Activated naive CD4-positive, alpha-beta T cell treated with anti-CD3 and anti-CD28 coated beads, Interleukin-2, amount 50 U/mL, for 72 hours (primary cell): ENCODE data around the gene NOCT. TPM values are rescaled to one million over a fixed set of nuclear protein-coding genes. Genes with fewer than 3 reads are reported as not detected.
"Not testable (repeated sequence)": the region's sequence is repeated elsewhere in the genome, so short reads cannot be mapped to it uniquely, and the experiment has no call there.

Source experiments
- ATAC-seq, 2 donors: fragments of 150-1000 bp; cut with Tn5 transposase; 2 replicates each; pipeline ENCODE4 v1.10.0; 2021; ENCODE audit warnings: mild to moderate bottlenecking in 2 of 2, moderate library complexity in 2 of 2
- DNase-seq, 2 donors: peaks; one replicate each; pipeline ENCODE4 v3.0.0; 2021 to 2022; ENCODE audit warnings: low spot score in 2 of 2
- H3K27ac Mint-ChIP-seq, 2 donors: one replicate each; pipeline ENCODE4 v1.8.0; 2022; ENCODE audit warnings: mild to moderate bottlenecking in 2 of 2, mixed read lengths in 2 of 2
- H3K36me3 Mint-ChIP-seq, 2 donors: one replicate each; pipeline ENCODE4 v1.8.0; 2022; ENCODE audit warnings: mixed read lengths in 2 of 2
- H3K9me3 Mint-ChIP-seq, 2 donors: one replicate each; pipeline ENCODE4 v1.8.0; 2022; ENCODE audit warnings: mixed read lengths in 2 of 2
- total RNA-seq, 2 donors: library from RNA; stranded (reverse); gene quantifications; one replicate each; pipeline ENCODE4 v1.2.3, GENCODE V29; 2022

Gene NOCT
- total RNA-seq, 2 donors from 2014 or later = 7.3 to 17.9 TPM

DNA sequence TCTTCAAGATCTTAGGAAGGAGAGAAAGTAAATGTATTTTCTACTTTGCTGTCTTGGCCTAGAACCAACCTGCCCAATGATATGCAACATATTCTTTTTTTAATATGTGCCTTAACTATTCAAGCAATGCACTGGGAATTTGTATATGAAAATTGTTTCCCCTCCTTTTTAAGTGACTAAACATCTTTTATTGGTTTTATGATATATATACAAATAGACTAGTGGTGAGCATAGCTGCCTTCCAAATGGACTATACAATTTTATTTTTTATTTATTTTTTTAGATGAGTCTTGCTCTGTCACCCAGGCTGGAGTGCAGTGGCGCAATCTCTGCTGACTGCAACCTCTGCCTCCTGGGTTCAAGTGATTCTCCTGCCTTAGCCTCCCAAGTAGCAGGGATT lies 10.3 kb downstream of the NOCT start:
- H3K27ac Mint-ChIP-seq = no peak overlapping the region

DNA sequence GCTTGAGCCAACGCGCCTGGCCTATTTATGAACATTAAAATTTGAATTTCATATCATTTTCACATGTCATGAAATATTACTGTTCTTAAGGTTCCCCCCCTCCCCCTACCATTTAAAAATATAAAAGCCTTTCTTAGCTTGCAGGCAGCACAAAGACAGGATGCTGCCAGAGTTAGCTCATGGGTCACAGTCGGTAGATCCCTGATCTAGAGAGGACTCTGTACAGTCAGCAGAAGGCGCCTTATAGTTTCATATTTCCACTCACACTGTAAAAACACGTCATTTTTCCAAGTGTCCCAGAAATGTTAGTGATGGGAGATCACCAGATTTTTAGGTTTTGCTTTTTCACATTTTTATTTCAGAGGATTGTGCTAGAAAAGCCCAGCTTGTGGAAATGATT lies 12.2 kb downstream of the NOCT start:
- DNase-seq (no peak), ATAC-seq (no peak)
- Mint-ChIP-seq H3K27ac (peak overlapping the region in 1 of 2 donors; percentile 50), H3K36me3 (peaks cover 4% of the 10 kb centered on the region in 2 donors), H3K9me3 (no peaks in the 10 kb centered on the region)

More for the DNA sequence above, 10.3 kb downstream of the NOCT start:
- no peak for DNase-seq
- H3K9me3 Mint-ChIP-seq = no peaks in the 10 kb centered on the region
- peaks cover 3 to 9% of the 10 kb centered on the region in 2 donors for H3K36me3 Mint-ChIP-seq
- ATAC-seq = no peak

DNA sequence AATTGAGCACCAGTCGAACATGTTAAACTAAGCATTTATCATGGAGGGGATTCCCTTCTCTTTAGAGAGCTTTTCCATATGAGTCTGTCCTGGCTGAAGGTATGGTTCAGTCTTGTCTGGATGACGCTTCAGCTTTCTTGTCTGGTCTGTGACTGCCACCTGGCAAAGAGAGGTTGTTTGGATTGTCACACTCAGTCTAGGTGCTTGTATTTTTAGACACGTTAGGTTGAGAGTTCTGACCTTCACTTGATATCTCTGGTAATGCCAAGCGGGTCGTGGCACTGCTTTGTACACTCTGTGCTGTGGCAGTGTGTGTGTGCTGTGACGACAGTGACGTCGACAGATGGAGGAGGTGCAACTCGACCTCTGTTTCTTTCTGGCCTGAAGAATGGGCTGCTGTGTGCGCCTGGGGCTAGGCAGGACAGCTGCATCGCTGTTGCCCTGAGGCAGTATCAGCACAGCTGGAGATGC lies 12.6 kb downstream of the NOCT start:
- peaks cover 4% of the 10 kb centered on the region in 2 donors for H3K36me3 Mint-ChIP-seq
- DNase-seq = no peak
- H3K9me3 Mint-ChIP-seq = no peaks in the 10 kb centered on the region
- ATAC-seq = no peak
- peak overlapping the region in 1 of 2 donors; percentile 50 for H3K27ac Mint-ChIP-seq

- not testable (repeated sequence) for H3K9me3 Mint-ChIP-seq, DNase-seq, ATAC-seq, H3K36me3 Mint-ChIP-seq, H3K27ac Mint-ChIP-seq
These were observed 14.3 kb downstream of the NOCT start for GRCh38 chr4:139029866-139030363.

- H3K9me3 Mint-ChIP-seq = no peaks in the 10 kb centered on the region
- peak overlapping the region; percentile 40 to 74 for H3K27ac Mint-ChIP-seq
- H3K36me3 Mint-ChIP-seq = peaks cover 4% of the 10 kb centered on the region in 2 donors
- DNase-seq (peak in 1 of 2 donors; percentile 68), ATAC-seq (peak; percentile 66 to 72)
These were observed 15.1 kb downstream of the NOCT start for GRCh38 chr4:139030614-139031235.

- Mint-ChIP-seq H3K9me3 (no peaks in the 10 kb centered on the region), H3K36me3 (peaks cover 3% of the 10 kb centered on the region in 2 donors), H3K27ac (peak overlapping the region in 1 of 2 donors; percentile 34)
- ATAC-seq (no peak), DNase-seq (no peak)
These were observed 20.1 kb downstream of the NOCT start for GRCh38 chr4:139035650-139036049.

GRCh38 chr4:139036885-139037284 lies 21.3 kb downstream of the NOCT start:
- H3K36me3 Mint-ChIP-seq = no peaks in the 10 kb centered on the region
- no peaks in the 10 kb centered on the region for H3K9me3 Mint-ChIP-seq
- DNase-seq = no peak
- ATAC-seq = no peak
- no peak overlapping the region for H3K27ac Mint-ChIP-seq

- DNase-seq = no peak
- peaks cover 0 to 1% of the 10 kb centered on the region in 2 donors for H3K36me3 Mint-ChIP-seq
- ATAC-seq = no peak
- no peaks in the 10 kb centered on the region for H3K9me3 Mint-ChIP-seq
- H3K27ac Mint-ChIP-seq = no peak overlapping the region
These were observed 23.4 kb downstream of the NOCT start for GRCh38 chr4:139038874-139039443.

GRCh38 chr4:139042981-139043460 lies 27.4 kb downstream of the NOCT start:
- H3K27ac Mint-ChIP-seq = peak overlapping the region in 1 of 2 donors; percentile 74
- H3K36me3 Mint-ChIP-seq = peaks cover 6 to 12% of the 10 kb centered on the region in 2 donors
- ATAC-seq = no peak
- DNase-seq = no peak
- H3K9me3 Mint-ChIP-seq = no peaks in the 10 kb centered on the region

DNA sequence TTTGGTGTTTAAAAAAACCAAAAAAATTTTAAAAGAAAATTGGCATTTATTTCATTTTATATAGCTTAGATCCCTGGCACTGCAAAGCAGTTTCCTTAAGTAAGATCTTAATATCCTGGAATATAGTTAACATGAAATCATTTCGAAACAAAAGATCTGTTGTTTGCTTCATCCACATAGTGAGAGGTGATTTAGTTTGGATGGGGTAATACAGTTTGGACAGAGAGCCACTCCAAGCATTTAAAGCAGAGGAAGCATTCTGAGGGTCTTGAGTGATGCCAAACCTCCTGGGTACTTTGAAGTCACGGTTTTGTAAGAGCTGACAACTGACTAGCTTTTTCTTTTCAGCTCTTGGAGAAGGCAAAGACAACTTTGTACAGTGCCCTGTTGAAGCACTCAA lies 28.7 kb downstream of the NOCT start:
- H3K27ac Mint-ChIP-seq = peak overlapping the region in 1 of 2 donors; percentile 26
- ATAC-seq = no peak
- DNase-seq = no peak
- peaks cover 6 to 18% of the 10 kb centered on the region in 2 donors for H3K36me3 Mint-ChIP-seq
- H3K9me3 Mint-ChIP-seq = no peaks in the 10 kb centered on the region

DNA sequence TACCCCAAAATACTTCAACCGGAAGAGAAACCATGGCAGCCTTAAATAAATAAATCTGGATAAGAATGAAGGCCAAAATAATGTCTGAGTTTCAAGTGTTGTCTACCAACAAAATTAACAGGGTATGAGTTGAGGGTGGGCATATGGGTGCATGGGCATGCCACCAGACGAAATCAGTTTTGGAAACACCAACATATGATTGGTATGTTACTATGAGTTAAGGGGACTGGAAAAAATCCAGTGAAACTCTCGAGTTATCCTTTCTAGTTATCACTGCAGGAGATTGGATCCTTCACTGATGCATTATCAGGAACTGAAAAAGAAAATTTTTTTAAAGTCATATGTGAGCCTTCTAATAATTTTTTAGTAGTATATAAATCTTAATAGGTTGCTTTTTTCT lies 32.4 kb downstream of the NOCT start:
- DNase-seq = no peak
- H3K9me3 Mint-ChIP-seq = no peaks in the 10 kb centered on the region
- H3K27ac Mint-ChIP-seq = peak overlapping the region in 1 of 2 donors; percentile 17
- peaks cover 6 to 18% of the 10 kb centered on the region in 2 donors for H3K36me3 Mint-ChIP-seq
- ATAC-seq = no peak

DNA sequence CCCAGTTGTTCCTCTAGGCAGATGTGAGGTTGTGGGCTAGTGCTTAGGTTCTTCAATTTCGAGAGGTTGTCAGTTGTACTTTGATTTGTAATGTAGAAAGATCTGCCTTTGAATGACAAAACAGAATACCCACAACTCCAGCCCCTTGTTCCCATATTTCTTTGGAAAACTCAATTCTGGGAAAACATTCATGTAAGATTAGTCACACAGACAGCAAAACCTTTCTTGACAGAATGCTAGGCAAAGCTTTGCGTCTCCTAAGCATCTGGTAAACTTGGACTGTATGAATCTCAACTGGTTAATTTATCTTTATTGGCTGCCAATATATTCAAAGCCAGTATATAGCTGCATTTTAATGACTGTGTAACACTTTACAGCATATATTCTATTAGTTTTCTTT lies 34.9 kb downstream of the NOCT start:
- Mint-ChIP-seq H3K27ac (no peak overlapping the region), H3K9me3 (no peaks in the 10 kb centered on the region), H3K36me3 (peaks cover 8 to 24% of the 10 kb centered on the region in 2 donors)
- no peak for DNase-seq
- no peak for ATAC-seq

DNA sequence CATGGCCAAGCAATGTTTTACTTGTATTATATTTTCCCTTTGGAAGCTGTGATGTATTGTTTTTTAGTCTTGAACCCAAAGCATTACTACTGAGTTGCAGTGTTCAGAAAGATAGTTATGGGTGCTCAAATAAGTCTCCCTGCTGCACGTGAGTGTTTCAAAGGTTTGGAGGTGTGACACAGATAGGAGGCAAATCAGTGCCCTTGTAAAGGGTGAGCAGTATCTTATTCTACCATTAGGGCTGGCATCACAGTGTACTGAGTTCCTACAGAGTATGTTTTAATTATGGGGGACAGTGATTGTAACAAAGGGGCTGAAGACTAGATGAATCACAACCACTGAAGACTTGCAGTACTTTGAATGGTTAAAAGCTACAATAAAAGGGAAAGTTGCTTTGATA lies 38.3 kb downstream of the NOCT start:
- H3K9me3 Mint-ChIP-seq = no peaks in the 10 kb centered on the region
- peak overlapping the region in 1 of 2 donors; percentile 85 for H3K27ac Mint-ChIP-seq
- DNase-seq = no peak
- no peak for ATAC-seq
- H3K36me3 Mint-ChIP-seq = peaks cover 13 to 27% of the 10 kb centered on the region in 2 donors

- no peak for ATAC-seq
- Mint-ChIP-seq H3K36me3 (peaks cover 13 to 25% of the 10 kb centered on the region in 2 donors), H3K9me3 (no peaks in the 10 kb centered on the region), H3K27ac (peak overlapping the region; percentile 52 to 61)
- no peak for DNase-seq
These were observed 39.4 kb downstream of the NOCT start for GRCh38 chr4:139054791-139055505.

GRCh38 chr4:139059026-139059425 lies 43.4 kb downstream of the NOCT start:
- not testable (repeated sequence) for H3K27ac Mint-ChIP-seq, DNase-seq, ATAC-seq, H3K9me3 Mint-ChIP-seq
- peaks cover 13 to 20% of the 10 kb centered on the region in 2 donors for H3K36me3 Mint-ChIP-seq

GRCh38 chr4:139060591-139060990 lies 45.0 kb downstream of the NOCT start:
- no peak for ATAC-seq
- H3K9me3 Mint-ChIP-seq = no peaks in the 10 kb centered on the region
- no peak for DNase-seq
- peaks cover 4 to 15% of the 10 kb centered on the region in 2 donors for H3K36me3 Mint-ChIP-seq
- no peak overlapping the region for H3K27ac Mint-ChIP-seq
